ENCODE measurements around the gene USP24.

DNA sequence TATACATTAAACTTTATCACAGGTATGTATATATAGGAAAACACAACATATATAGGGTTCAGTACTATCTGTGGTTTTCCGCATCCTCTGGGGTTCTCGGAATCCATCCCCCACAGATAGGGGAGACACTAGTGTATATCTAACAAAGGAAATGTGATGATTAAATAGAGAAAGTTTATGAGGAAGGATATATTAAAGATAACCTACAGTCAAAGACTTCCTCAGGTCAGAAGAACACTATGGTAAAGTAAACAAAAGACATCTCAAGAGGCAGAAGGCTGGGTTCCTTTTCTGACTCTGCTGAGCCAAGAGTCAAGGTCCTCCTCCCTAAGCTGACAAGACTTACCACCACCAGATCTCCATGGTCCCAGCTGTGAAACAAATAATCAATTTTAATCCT is 12.1 kb downstream of the USP24 start:
- TF ChIP-seq EGR1 (IDR thresholded peaks at IDR 0.05) (no peak), CEBPB (IDR thresholded peaks at IDR 0.05) (no peak)

Data from Ishikawa (cell line).